Measurements from ENCODE around the gene RPL26.
"Not testable (repeated sequence)": the region's sequence is repeated elsewhere in the genome, so short reads cannot be mapped to it uniquely, and the experiment has no call there.

The RPL26 gene

DNA sequence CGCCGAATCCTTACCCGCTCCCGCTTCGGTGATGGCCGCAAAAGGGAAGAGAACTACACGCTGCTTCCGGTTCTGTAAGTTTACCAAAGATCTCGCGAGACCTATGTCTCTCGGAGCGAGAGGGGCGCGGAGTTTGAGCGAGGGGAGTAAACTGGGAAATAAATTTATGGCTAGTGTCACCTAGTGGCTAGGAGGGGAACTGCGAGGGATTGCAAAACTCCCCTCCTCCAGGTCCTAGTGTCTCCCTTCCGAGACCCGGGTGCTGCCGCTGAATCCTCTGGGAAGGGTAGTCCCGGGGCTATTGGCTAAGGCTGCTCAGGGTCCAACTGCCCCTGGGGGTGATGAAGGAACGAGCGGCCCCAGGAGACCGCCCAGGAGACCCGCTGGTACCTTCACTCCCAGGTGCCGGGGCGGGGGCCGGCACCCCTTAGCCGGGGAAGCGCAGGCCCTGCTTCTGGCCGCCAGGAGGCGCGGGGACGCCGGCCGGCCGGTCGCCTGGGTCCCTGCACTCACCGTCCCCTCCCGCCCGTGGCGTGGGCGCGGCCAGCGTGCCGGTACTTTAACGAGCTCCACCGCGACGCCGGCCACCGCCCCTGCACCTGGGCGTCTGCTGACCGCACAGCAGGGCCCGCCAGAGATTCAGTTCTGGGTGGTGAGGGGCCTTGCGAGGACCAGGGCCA lies at the start of gene RPL26:
RPL26 (minus strand) TSS at position 51 of the 680 bp plus-strand sequence. CDS start 883 bp downstream, outside the sequence.
- peak; percentile 99 for DNase-seq

DNA sequence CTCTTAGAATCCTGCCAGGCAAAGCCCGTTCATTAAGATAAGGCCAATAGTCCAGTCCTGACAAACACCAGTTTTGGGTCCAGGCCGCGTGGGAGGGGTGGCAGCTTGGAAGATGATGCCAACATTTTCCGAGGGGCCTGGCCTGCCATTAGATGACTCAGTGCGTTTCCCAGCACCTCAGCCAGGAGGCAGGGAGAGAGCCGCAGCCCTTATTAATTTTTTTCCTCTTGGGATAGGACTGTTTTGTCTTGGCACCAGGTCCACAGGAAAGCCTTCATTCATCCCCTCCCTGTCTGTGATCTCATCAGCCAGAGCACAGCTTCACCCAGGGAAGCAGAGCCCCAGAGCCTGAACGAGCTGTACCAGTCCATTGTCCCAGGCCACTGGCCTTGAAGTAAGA lies 48.0 kb upstream of the RPL26 start:
- DNase-seq = no peak

DNA sequence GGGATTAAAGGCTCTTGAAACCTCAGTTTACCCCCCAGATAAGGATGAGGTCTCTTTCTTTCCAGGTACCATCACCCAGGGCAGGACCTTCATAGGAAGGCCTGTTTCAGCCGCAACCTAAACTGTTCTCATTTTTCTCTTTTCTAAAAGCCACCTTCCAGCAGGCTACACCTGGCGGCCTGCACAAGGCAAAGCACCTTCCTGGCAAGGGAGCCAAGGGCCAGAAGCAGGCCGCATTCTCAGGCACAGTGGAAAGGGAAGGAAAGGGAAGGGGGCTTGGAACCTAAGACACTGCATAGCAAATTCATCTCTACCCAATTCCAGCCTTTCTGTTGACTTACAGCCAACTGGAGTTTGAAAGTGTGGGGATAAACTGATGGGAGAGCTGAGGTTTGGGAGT lies 43.8 kb upstream of the RPL26 start:
- no peak for DNase-seq

DNA sequence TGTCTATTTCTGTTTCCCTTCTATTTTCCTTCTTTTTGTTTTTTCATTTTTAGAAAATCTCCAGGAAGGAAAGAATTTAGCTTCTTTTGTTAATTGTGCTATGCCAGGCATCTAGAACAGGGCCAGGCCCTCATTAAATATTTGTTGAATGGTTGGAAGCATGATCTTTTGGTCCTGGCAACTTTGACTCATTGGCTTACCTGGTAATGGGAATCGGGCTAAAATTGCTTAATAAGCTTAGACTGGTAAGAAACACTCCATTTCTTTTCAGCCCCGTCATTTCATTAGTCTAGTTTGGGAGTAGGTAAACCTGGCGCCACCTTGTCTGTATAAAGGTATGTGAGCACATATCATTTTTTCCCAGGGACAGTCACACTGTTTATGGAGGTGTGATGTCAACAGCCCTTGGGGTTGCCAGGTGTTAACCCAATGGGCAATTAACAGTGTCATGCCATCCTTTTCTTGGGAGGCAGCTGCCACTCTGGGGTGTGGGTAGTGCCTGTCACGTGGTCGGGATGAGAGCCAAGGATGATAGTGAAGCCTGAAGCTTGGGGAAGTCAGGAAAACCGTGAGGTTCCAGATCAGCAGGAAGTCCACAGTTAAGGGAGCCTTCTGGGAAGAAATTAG lies 43.2 kb upstream of the RPL26 start:
- DNase-seq = no peak

DNA sequence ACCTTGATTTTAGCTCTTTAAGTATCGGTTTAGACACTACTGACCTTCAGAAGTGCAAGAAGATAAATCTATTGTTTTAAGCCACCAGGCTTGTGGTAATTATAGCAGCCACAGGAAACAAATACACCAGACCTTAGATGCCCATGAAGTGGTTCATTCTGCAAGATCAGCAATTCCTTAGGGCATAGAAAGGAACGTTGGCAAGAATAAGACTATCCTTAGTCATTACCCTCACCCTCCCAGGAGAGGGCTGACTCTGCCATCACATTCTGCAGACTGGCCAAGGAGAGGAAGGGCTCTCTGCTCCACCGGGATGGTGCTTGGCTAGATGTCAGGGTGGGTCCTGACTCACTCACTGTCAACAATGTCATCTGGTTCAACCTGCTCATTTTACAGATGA lies 38.6 kb upstream of the RPL26 start:
- DNase-seq = no peak

DNA sequence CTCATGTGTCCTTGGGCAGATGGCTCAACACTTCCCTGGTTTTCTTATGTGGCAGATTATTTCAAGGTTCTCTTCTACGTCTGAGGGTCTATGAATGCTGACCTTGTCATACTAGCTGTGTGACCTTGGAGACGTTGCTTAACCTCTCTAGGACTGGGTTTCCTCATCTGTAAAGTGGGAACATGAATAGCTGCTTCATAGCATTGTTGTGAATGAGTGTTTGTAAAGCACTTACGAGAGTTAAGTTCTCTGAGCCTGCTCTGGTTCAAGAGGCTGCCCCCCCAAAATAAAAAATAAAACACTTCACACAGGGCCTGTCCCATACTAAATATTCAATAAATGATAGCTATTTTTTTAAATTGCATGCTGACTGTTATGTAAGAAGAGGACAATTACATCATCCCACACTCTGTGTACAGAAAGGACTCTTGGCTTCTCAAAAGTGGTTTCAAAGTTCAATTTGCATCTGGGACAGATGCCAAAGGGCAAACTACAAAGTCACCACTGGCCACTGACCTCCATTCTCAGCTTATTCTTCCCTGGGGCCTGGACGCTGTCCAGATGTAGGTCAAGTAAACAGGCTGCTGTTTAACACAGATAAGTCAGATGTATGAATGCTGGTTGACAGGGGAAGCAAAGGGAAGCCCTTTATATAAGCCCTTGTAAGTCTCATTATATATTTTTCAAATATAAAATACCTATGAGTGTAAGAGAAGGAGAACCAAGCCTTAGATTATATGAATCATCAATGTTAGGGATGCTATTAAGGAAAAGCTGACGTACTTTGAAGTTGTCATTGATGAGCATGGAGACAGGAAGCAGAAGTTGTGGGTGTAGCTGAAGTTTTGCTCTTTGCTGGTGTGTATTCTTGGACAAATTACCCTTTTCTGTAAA lies 37.3 kb upstream of the RPL26 start:
- peak; percentile 62 for DNase-seq

DNA sequence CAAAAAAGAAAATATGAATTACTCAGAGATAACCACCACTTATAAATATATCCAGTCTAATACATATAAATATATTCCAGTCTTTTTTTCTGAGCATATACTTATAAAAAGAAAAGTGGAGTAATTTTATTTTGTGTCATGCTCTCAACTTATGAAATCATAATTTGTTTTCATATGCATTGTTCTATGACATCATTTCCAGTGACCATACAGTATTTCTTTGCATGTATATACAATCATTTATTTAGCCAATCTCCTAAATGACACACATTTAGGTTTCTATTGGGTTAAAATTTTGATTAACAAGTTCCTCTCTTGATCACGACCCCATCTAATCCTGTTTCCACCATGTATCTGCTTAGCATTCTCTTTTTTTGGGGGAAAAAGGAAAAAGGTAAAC lies 36.3 kb upstream of the RPL26 start:
- no peak for DNase-seq

DNA sequence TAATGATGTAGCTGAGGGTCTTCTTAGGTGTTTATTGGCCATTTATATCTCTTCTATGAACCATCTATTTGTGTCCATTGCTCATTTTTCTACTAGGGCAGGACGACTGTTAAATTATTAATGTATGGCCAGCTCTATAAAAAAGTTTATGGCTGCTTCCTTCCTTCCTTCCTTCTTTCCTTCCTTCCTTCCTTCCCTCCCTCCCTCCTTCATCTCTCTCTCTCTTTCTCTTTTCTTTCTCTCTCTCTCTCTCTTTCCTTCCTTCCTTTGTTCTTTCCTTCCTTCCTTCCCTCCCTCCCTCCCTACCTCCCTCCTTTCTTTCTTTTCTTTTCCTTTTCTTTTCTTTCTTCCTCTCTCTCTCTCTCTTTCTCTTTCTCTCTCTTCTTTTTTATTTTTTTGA lies 35.5 kb upstream of the RPL26 start:
- no peak for DNase-seq

DNA sequence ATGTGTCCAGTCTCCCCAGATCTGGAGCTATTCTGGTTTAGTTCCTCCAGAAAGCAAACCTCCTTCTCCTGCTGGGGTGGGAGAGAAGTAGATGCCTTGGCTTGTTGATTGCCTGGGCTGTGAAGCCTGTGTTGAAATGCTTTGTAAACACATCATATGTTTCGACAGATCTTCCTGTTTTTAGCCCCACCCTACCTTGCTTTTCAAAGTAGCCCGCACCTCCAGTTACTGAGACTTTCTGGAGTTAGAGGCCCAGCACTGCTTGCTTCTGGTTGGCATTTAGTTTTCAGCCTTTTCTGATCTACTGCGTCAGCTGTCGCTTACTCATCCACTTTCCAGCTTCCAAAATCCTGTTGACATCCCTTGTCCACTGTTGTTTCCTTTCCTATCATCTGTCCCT lies 34.8 kb upstream of the RPL26 start:
- DNase-seq = peak; percentile 76

DNA sequence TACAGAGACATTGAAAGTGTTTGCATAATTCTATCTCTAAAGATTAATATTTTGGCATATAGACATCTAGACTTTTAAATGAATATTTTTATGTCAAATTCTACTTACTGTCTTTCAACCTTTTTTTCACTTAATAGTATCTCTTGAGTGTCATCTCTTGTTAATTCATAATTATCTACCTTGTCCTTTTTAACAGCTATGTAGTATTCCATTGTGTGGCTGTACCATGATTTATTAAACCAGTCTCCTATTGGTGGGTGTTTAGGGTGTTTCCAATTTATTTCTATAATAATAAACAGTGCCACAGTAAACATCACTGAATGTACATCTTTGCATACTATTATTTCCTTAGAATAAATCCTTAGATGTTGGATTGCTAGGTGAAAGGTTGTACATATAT lies 30.9 kb upstream of the RPL26 start:
- DNase-seq = no peak

DNA sequence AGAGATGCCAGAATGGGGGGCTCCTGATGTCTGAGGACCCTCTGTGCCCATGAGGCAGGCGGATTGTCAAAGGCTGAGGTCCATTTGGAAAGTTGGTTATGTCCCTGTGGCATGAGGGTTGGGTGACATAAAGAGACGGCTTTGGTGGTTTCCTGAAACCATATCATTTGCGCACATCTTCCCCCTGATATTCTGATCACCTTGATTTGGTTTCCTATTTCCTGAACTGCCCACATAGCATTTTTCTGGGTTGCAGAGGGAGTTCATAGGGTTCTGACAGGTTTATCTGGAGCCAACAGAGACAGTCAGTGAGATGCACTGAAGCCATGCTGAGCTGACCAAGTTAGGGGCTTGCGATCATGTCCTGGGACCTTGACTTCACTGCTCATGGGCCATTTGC lies 30.3 kb upstream of the RPL26 start:
- no peak for DNase-seq

DNA sequence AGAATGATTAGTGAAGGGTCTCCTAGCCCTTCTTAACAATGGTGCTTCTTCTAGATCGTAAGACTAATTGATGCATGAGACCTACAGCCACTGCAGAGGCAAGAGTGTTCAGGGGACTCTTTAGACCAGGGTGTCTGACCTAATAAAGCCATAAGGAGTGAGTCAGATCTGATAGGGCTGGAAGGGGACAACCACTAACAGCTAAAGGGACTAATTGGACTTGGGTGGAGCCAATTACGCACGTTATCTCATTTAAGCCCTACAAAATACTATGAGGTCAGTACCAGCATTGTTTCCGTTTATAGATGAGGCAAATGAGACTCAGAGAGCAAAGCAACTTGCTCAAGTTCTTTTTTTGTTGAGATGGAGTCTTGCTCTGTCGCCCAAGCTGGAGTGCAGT lies 29.1 kb upstream of the RPL26 start:
- no peak for DNase-seq

DNA sequence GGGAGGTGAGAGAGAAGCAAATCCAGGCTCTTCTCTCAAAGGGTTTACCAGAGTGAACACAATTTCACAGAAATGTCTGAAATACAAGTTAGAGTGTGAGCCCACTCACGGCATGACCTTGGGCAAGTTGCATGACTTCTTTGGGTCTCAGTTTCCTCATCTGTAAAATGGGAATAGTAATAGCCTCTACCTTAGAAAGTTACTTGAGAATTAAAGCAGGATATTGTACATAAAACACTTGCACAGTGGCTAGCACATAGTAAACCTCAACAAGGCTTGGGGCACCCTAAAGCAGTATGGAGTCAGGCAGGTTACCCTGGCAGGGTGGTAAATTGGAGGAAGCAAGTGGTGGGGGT lies 27.9 kb upstream of the RPL26 start:
- no peak for DNase-seq

DNA sequence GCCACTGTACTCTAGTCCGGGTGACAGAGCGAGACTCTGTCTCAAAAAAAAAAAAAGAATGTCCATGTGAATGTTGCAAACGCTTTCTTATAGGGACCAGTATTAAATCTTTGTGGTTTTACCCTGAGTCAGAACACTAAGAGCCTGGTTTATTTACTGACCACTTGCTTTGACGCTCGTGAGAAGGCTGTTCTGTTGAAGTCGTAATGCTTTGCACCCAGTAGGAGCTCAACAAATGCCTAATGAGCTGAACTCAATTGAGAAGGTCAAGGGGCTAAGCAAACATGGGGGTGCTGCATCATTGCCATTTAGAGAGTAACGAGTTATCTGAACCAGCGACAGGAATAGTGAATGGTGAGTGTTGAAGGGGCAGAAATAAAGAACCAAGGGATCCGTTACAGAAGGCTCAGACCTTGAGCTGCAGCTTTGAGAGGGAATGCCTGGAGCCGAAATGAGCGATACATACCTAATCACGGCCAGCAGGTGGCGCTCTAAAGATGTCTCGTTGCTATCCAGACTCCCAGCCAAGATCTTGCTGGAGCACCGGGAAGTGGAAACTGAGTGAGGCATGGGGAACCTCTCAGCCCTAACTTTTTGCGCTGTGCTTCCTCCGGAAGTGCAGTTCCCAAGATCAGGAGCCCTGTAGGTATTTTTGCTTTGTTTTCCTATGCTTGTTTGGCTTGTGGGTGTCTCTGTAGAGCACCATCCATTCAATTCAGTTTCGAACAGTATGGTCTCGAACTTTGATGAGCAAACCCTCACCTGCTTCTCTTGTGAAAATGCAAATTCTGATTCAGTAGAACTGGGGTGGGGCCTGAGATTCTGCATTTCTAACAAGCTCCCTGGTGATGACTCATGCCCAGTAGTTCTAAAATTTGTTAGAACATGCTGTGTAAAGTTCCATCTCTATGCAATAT lies 27.2 kb upstream of the RPL26 start:
- peak; percentile 70 for DNase-seq

DNA sequence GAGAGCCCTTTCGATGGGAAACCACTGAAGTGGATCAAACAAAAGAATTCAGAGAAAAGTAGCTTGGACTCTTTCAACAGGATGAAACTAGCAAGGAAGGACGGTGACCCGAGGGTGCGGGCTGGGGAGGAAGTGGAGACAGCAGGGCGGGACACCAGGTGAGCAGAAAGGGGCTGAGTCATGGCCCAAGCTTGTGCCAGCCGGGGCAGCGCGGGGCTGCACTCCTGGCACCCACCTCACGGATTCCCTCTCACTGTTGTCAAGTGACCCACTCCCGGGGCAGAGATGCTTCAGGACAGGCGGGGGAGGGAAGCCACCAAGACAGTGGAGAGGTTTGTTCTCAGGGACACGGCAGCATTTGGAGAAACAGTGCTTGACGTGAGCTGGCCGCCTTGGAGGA lies 25.4 kb upstream of the RPL26 start:
- DNase-seq = no peak

DNA sequence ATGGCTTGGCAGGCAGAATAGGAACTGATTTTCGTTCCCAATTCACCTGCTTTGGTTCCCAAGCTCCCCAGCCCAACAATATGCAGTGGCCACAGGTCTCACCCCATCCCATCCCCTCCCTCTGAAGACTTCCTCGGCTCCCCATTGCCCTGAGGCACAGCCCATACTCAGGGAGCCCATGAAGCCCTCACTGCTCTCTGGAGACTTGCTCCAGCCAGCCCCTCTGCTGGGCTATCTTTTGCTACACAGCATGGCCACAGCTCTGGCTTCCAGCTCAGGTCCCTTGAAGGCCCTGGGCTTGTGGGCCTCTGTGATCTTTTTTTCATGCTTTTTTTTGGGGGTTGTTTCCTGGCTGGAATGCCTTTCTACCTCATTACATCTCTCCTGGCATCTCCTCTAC lies 23.2 kb upstream of the RPL26 start:
- DNase-seq = no peak

DNA sequence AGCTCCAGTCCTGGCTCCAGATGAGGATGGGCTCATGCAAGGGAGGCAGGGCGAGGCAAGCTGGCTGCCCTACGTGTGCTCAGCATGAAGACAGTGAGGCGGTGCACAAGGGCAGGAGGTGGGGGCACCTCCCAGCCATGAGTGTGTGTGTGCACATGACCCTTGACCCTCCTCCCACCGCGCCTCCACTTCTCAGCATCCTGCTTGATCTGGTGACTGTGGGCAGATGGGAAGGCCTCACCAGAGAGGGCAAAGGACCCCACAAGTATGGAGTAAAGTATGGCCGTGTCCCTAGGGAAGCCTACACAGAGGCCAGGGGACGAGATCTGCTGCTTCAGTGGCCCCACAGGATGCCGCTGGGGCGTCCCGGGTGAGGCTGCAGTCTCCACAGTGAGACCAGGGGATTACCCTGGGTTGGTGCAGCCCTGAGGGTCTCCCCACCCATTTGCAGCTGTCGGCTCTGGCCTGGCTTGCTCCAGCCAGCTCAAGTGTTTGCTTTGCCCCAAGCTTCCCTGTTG lies 22.6 kb upstream of the RPL26 start:
- no peak for DNase-seq

DNA sequence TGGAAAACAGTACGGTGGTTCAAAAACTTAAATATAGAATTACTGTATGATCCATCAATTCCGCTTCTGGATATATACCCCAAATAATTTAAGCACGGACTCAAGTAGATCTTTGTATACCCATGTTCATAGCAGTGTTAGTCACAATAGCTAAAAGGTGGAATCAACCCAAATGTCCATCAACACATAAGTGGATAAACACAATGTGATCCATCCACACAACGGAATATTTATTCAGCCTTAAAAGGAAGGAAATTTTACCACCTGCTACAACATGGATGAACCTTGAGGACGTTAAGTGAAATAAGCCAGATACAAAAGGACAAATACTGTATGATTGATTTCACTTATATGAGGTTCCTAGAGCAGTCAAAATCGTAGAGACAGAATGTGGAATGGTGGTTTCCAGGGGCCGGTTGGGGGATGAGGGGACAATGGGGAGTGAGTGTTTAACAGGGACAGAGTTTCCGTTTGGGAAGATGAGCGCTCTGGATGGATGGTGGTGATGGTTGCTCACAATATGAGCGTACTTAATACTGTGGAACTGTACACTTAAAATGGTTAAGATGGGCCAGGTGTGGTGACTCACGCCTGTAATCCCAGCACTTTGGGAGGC lies 20.0 kb upstream of the RPL26 start:
- no peak for DNase-seq

DNA sequence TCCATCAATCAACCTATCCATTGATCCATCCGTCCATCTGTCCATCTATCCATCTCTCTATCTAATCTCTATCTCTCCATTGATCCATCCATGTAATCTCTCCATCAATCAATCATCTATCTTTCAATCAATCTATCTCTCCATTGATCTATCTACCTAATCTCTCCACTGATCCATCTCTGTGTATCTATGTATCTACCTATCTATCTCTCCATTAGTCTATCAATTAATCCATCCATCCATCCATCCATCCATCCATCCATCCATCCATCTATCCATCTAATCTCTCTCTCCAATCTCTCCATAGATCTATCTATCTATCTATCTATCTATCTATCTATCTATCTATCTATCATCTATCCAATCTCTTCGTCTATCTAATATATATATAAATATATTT lies 18.1 kb upstream of the RPL26 start:
- no peak for DNase-seq

DNA sequence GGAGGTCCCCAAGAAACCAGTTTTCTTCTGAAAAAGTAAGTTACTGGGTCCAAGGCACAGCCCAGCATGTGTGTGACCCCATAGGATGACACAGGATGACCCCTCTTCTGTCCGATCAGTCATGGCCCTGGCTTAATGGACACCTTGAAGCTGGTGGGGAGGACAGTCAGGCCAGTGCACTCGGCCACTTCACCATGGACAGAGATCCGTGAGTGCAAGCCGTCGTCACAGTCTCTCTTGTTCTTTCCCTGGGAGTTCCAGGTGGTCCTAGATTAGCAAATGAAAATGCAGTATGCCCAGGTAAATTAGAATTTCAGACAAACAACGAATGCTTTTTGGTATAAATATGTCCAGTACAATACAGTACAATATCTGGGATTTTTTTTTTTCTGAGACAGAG lies 16.0 kb upstream of the RPL26 start:
- no peak for DNase-seq

DNA sequence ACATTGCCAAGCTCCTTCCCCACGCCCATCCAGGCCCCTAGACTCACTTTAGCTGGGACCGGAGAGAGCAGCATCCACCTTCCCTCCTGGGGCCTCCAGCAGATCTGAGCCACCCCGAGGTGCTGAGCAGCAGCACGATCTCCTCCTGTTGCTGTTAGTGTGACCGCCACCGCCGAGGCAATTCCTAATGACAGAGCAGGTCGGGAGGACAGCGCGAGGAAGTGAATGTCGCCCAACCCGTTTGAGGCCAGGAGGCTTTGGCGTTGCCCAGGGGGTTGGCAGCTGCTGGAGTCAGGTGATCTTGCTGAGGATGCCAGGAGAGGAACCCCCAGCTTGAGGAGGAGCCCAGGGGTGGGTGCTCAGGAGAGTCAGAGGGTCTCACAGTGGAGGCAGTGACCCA lies 14.6 kb upstream of the RPL26 start, which contains the start of gene RNF222:
RNF222 (minus strand) TSS at position 192 of the 400 bp plus-strand sequence. CDS start 4,366 bp downstream, outside the sequence.
- no peak for DNase-seq

DNA sequence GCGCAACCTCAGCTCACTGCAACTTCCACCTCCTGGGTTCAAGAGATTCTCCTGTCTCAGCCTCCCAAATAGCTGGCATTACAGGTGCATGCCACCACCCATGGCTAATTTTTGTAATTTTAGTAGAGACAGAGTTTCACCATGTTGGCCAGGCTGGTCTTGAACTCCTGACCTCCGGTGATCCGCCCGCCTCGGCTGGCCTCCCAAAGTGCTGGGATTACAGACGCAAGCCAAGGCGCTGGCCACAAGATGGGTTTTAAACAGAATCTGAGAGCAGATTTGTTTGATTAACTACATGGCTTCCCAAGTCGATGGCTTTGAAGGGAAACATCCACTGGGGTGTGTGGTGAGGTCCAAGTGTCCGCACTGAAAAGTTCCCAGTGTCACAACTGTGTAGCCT lies 11.5 kb upstream of the RPL26 start:
- DNase-seq = not testable (repeated sequence)

Measured in MV-4-11 (cell line).